HL-60 (cell line): Measurements from ENCODE around the gene TMEM63B.

Experiments
- CTCF ChIP-seq: IDR thresholded peaks from one replicate; pipeline ENCODE4 v1.5.1; 2011; ENCODE audit warnings: low read length, control low read depth, inconsistent platforms; ENCODE audit not compliant: insufficient read depth
- GABPA ChIP-seq: IDR thresholded peaks from 2 replicates; pipeline ENCODE4 v1.6.1; 2012; ENCODE audit warnings: low read depth
- POLR2AphosphoS5 ChIP-seq: IDR thresholded peaks from 2 replicates; pipeline ENCODE4 v1.6.1; 2012; ENCODE audit warnings: low read depth

- no peak for TF ChIP-seq CTCF
- TF ChIP-seq POLR2AphosphoS5 = no peak
- no peak for TF ChIP-seq GABPA
These were observed 29.3 kb downstream of the TMEM63B start for GRCh38 chr6:44156494-44157151.
